RPMI8226 (cell line): Measurements from ENCODE around the gene ATP8A2.
"Not testable (repeated sequence)": the region's sequence is repeated elsewhere in the genome, so short reads cannot be mapped to it uniquely, and the experiment has no call there.

ENCODE experiments used
- DNase-seq: peaks from one replicate; pipeline ENCODE4 v3.0.0-alpha.2; 2015

Gene ATP8A2

DNA sequence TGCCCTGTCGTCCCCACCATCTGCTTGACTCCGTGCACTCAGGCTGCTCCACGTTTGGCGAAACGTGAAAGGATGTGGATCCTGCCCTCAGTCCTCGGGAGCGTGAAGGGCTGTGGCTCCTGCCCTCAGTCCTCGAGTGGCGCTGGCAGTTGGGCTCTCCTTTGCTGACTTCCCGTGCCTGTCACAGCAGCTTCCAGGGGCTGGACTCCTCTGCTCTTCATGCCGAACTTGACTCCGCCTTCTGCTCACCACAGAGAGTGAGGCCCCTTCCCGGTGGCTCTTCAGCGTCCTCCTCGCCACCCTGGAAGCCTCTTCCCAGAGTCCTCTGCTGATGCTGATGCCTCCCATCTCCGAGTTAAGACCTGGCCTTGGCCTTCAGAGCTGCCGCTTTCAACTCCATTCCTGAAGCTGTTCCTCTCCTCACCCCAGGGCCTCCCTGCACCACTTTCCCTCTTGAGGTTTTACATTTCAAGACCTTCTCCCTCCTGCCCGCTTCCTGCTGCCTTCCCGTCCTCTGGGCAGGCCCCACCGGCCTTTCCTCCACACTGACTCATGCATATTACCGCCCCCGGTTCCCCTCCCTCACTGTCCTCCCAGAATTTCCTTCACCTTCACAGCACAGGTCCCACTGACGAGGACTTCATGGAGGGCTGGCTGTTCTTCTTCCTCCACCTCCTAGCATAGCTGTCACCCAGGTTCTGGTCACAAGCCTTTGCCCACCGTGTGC, 568.4 kb downstream of the ATP8A2 start:
- no peak for DNase-seq

DNA sequence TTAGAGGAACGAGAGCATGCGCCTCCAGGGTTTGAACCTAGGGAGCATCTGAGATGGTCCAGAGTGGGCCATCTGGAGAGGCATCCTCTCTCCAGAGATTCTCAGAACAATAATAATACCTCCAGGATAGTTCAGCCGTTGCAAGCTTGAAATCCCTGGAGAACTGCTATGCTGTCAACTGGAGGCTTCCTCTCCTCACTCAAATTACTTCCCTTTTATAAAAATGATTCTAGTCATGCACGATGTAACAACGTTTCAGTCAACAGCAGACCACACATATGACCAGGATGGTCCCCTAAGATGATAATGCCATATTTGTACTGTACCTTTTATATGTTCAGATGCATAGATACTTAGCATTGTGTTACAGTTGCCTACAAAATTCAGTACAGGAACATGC, 571.3 kb downstream of the ATP8A2 start:
- DNase-seq, result no peak

DNA sequence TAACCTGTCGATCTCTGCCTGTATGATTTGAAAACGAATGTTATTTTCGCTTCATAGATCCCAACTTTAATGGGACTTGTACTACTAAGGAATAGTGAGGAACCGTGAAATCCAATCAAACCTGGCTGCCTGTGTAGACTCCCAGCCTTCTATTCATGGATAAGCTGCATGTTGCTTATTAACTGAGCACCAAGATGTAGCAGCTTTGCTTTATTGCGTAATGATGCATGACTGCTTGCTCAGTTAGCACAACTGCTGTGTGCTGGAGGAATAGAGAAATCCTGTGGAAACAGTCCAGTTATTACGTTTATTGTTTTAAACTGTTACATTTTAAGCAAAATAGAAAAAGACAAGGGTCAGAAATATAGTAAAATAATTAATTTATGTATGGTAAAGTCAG, 571.9 kb downstream of the ATP8A2 start:
- no peak for DNase-seq

DNA sequence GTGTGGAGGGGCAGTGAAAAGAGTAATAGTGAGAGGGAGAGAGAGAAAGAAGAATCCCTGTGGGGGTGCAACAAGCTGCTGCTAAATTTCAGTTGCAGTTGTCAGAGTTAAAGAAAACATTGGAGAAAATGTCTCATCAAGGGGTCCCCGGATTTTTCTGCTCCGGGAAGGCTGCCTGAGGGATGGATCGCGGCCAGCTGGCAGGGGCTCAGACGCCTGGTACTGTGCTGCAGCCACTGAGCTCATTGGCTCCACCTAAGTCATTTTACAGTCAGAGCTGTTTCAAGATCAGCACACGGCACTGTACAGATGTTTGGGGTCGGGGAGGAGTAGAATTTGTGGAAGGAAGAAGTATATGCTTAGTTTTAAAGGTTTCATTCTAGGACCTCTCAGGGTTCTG, 573.8 kb downstream of the ATP8A2 start:
- DNase-seq, result no peak

DNA sequence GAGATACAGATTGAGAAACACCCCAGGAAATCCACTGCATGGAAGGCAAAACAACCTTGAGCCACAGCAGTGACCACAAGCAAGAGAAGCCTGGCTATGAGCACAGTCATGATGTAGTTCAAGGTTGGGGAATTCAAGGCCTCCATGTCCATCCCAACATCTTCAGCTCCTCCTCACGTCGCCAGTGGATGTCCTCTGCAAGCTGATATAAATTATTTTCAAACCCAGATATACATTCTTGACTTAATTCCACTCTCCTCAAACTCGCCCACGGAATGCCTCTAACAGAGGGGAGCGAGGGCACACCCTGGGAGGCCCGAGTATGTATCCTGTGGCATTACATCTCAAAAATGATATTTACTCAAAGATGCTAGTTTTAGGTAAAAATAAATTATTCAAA, 574.5 kb downstream of the ATP8A2 start:
- no peak for DNase-seq

DNA sequence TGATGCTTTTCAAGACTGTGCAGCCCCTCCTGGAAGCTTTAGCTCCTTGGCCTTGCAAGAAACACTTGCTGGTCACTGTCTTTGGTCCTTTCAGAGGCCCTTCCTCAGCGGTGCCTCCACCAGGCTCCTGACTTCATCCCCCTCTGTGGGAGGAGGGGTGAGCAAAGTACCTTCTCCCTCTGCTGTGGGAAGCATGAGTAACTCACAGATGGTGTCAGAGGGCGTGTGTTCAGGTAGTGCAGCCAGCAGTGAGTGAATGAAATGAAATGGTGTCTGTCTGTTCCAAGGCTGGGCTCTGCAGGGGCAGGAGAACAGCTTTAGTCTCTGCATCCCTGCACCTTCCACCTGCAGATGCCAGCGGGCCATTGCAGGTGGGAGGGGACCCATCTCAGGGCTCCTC, 577.1 kb downstream of the ATP8A2 start:
- no peak for DNase-seq

DNA sequence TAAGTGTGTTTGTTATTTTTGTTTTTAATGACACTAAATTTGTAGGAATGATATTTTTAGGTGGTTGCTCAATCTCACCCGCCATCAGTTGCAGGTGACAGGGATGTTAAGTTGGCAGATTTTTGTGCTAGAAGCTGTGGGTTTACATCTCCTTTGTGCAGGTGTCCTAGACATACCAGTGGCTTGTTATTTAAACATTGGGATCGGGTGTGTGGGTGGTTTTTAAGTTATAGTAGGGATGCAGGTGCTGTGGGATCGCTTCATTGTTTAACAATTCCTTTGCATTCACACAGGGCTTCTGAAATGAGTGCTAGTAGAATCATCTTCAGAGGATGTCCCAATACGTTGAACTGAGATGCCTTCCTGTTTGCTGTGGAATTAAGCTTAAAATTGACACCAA, 580.1 kb downstream of the ATP8A2 start:
- DNase-seq, result peak; percentile 3

DNA sequence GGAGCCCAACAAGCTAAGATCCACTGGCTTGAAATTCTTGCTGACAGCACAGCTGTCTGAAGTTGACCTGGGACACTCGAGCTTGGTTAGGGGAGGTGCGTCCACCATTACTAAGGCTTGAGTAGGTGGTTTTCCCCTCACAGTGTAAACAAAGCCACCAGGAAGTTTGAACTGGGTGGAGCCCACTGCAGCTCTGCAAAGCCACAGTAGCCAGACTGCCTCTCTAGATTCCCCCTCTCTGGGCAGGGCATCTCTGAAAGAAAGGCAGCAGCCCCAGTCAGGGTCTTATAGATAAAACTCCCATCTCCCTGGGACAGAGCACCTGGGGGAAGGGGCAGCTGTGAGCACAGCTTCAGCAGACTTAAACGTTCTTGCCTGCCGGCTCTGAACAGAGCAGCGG, 582.3 kb downstream of the ATP8A2 start:
- not testable (repeated sequence) for DNase-seq

DNA sequence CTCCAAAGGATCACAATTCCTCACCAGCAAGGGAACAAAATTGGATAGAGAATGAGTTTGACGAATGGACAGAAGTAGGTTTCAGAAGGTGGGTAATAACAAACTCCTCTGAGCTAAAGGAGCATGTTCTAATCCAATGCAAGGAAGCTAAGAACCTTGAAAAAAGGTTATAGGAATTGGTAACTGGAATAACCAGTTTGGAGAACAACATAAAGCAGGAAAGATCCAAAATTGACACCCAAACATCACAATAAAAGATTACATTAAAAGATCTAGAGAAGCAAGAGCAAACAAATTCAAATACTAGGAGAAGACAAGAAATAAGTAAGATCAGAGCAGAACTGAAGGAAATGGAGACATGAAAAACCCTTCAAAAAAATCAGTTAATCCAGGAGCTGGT, 583.2 kb downstream of the ATP8A2 start:
- not testable (repeated sequence) for DNase-seq

DNA sequence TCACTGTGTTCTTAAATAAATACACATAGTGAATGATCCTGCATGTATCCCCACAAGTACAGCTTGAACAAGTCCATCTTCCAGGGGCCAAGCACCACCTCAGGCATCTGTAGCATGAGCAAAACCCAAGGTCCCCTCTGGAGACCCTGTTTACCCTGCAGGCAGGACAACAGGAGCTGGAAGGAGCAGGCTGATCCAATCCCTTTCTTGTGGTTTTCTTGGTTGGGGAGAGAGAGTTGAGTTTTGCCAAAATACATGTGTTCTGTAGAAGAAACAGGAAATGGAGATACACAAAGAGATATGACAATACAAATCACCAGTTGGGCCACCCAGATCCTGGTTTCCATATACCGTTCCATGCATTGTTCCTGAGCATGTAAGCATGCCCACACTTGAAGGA, 587.2 kb downstream of the ATP8A2 start:
- no peak for DNase-seq

DNA sequence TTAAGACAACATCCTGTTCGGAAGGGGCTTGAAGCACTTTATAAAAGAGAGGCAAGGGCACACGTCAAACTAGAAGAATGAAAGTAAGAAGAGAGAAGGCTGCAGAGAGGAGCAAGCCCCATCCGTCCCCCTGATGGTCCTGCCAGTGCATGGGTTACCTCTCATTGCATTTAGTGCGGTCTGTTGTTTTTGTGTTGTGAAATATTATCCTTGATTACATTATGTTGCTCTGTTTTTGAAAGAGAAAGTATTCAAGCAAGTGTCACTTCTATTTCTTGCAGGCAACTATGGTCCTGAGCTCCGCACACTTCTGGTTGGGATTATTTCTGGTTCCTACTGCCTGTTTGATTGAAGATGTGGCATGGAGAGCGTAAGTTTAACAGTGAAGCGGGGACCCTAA, 589.5 kb downstream of the ATP8A2 start:
- no peak for DNase-seq

DNA sequence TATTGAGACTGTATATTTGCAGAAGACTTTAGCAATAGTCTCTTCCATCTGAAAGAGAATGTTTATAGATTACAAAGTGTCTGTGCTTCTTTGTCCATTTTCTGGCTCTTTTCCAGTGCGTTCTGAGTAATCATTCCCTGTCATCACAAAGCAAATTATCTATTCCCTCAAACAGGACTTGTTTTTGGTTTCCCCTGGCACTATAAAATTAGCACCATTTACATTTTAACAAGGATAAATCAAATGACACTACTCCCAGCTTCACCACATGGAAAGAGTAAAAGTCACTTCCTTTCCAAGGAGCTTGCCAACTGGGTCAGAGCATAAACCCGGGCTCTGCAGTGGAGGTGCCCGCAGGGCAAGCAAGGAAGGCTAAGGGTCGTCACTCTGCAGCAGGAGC, 591.9 kb downstream of the ATP8A2 start:
- DNase-seq, result no peak

DNA sequence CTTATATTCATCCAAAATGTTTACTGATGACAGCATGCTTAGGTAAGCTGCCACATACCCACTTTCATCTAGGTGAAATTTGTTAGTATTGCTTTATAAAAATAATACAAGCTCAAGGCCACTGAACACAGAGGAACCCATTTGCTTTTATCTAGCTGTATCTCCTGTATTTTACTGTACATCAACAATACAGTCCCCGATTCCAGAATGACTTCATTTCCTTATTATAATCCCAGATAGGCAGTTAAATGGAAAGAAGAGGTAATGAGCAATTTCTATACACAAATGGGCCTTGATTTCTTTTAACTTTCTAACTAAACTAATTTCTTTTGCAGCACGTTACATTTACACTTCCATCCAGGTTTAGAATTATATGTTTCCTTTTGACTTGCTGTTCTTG, 593.8 kb downstream of the ATP8A2 start:
- DNase-seq, result no peak

DNA sequence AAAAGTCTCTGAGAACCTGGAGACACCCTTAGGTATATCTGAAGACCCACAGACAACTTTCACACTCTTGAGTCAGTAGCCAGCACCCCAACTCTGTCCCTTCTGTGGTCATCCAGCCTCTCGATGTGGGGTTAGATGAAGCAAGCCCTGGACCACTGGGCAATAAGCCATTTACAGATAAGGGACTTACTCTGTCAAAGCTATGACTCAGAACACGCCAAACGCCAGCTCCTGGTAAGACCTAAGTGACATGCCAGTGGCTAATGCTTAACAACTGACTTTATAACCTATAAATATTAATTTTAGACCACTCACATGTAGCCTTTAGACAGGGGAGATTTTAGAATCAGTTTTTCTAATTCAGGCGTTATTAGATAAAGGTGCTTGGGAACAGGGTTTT, 594.3 kb downstream of the ATP8A2 start:
- no peak for DNase-seq

DNA sequence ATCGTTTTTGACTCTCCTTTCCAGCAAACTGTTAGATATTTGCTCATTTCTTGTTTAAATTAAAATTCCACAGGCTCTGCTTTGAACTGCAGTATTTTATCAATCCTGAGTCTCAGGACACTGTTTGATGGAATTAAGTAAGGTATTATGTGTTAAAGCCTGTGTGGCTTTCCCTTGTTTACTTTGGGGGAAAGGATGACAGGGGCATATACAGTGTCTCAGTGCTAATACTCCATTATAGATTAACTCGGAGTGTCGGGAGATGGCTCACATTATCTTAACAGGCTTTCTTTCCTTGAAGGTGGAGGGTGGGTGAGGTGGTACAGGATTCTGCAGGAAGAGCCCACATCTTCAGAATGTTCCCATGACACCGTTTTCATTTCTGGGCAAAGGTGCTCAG, 595.4 kb downstream of the ATP8A2 start:
- DNase-seq, result no peak

DNA sequence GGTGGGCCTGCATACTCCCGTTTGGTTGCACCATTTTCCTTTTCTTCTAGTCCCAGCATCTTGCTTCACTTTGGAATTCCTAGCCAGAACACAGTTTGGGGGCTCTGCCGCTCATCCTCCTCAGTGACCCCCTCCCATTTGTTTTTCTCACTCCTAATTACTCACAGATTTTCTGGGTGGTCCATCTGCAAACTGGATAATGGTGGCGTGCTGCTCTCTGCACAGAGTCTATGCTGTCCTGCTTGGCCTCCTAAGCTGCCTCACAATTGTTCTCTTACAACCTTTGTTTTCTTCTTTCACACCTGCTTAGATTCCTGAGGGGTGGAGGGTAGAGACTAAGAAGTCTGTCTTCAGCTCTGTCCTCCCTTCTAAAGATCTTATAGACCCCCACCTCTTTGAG, 599.3 kb downstream of the ATP8A2 start:
- no peak for DNase-seq

DNA sequence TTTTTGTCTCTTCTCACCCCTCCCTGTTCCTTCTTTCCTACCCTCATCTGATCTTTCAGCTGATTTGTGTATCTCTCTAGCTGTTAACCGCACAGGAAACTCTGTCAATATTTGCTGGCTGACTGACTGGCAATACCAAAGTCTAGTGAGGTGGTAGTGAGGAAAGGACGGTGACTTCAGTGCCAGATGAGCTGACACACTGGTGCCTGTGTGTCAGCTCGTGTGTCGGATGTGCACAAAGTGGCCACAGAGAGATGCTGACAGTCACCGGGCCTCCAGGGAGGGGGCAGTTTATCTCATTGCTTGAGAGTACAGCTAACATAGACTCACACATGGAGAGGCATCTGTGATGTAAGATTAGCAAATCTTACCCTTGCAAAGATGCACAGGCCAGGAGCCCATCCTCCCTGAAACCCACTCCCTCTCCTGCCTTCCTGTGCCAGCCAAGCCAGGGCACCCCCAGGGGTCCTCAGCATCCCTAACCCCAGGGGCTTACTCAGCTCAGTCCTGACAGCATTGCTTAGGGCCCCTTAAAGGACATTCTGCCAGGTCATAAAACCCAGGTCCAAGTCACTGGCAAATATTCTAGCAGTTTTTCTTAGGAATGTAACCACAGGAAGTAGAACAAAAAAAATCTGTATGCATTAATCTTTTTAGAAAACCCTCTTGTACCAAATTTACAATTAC, 599.8 kb downstream of the ATP8A2 start:
- DNase-seq, result no peak

DNA sequence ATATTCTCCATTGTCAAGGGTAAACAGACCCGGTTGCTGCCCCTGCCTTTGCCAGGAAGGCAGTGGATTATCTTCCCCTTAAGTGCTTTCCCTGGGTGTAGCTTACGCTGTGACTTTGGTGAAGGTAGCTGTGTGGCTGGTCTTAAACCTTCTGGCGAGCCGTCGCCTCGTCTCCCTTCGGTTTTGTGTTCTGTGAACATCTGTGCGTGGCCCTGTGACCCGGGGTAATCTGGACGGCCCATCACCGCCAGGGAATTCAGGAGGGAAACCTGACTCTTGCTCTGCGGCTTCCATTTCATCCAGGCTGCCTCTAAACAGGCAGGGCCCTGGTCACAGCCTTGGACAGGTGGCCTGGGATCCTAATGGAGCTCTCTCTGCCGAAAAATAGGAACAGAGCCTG, 601.3 kb downstream of the ATP8A2 start:
- DNase-seq, result no peak

DNA sequence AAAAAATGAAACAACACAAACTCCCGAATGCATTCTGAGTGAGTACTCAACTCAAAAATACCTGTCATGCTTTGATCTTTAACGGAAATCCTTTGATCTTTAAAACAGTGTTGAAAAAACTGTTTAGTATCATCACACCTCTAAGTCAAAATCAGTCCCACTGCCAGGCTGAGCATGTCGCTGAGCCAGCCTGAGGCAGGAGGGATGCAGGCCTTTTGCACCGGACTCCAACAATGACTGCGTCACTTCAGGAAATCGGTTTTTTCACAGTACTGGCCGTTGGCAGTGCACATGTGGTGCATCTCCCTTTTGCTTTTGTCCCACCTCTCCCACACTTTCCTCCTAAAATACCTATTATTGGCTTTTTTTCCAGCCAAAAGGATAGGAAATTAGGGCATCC, 601.8 kb downstream of the ATP8A2 start:
- DNase-seq, result no peak

DNA sequence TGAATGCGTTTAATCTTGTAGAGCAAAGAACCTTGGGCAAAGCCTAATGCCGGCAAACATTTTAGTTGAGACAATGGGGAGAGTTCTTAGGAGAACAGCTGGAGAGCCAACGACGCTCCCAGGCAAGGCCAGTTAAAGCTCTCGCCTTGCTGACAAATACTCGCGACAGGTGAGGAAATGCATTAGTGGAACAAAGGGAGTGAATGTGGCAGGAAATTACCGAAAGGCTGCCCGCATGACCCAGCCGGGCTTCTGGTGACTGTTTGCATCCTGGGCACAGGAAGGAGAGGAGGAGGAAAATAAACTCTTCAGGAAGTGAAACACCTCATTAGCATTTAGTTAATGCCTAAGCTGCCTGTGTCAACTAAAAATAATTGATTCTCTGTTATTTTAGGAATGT, 605.4 kb downstream of the ATP8A2 start:
- peak; percentile 4 for DNase-seq

DNA sequence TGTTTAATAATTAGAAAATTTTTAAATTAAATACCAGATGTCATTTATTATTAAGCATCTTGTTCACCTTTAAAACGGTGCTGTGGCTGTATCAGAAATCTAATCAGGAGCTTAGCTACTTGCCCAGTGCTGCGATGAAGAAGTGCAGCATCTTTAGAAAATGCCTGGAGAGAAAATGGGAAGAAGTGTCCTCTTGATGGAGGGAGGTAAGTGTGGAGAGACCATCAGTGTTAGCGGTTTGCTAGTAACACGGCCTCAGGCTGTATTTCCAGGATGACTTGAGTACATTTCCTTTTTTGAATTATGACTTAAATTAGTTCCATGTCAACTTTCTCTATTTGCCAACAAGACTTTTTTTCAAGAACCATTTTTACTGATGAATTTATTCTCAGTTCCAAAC, 605.9 kb downstream of the ATP8A2 start:
- no peak for DNase-seq

DNA sequence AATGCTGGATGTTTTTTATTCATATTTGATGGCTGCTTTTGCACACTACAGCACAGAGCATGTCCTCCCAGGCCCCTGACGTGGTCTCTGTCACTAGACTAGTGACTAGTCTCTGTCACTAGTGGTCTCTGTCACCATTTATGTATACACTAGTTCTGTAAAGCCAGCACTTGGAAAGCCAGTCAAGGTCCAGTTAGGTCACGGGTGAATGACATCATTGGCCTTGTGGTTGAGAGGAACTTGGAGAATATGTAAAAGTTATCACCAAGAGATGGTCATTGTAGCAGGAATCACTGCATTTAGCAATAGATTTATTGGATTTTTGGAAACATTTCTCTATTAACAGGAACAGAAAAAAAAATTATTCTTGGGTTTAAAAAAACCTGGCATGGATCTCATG, 607.2 kb downstream of the ATP8A2 start:
- DNase-seq, result no peak

DNA sequence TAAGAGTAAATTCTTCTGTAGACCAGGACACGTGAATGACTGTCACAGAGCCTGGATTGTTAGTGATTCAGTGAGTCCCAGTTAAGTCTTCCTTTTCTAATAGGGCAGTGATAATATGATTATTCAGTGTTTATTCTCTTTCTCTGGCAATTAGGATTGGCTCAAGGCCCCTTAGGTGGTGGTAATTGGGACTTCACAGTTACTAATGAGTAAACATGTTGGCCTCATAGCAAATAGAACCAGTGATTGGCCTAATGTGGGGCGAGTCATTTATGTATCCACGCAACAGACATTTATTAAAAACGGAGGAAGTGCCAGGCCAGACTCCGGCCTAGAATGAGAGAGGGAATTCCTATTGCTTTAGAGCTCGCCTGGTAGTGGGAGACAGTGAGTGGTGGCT, 607.6 kb downstream of the ATP8A2 start:
- no peak for DNase-seq

DNA sequence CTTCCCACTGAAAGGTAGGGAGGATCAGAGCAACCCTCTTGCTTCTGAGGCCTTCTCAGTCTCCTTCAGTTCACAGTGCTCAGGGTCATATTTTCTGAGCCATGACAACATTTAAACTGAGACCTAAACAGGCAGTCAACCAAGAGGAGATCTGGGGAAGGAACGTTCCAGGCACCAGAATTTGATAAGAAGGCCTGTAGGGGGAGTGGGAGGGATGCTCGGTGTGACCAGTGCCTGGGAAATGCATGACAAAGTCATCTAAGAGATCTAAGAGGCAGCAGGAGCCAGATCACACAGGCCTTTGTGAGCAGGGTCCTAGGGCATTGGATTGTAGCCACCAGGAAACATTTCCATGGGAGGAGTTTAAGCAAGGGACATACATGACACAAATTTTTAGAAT, 608.5 kb downstream of the ATP8A2 start:
- peak; percentile 22 for DNase-seq

DNA sequence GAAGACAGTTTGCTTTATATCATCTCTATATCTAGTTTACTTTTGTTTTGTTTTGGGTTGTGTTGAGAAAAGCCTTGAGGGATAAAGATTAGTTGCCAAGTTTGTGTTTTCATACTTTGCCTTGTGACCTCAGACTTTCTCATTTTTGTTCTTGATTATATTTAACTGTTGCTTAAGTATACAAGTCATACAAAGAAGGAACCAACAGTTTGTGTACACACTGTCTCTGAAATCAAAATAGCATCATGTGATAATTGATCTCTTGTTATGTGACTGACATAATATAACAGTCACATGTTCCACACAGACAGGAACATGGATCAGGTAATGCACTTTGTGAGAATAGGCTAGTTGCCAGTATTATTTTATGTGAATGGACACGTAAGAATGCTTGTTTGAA, 609.3 kb downstream of the ATP8A2 start:
- no peak for DNase-seq
